Measurements from ENCODE around the gene TMPRSS12.
"Not testable (repeated sequence)": the region's sequence is repeated elsewhere in the genome, so short reads cannot be mapped to it uniquely, and the experiment has no call there.

DNA sequence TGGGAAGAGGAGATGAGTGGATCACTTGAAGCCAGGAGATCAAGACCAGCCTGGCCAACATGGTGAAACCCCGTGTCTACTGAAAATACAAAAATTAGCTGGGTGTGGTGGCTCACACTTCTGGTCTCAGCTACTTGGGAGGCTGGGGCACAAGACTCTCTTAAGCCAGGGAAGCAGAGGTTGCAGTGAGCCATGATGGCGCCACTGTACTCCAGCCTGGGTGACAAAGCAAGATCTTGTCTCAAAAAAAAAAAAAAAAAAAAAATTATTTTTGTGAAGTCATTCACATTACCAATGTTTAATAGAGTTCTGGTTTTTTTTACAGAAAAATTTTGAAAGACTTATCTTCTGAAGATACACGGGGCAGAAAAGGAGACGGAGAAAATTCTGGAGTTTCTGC is 33.6 kb upstream of the TMPRSS12 start:
- TF ChIP-seq, protein P1, sequence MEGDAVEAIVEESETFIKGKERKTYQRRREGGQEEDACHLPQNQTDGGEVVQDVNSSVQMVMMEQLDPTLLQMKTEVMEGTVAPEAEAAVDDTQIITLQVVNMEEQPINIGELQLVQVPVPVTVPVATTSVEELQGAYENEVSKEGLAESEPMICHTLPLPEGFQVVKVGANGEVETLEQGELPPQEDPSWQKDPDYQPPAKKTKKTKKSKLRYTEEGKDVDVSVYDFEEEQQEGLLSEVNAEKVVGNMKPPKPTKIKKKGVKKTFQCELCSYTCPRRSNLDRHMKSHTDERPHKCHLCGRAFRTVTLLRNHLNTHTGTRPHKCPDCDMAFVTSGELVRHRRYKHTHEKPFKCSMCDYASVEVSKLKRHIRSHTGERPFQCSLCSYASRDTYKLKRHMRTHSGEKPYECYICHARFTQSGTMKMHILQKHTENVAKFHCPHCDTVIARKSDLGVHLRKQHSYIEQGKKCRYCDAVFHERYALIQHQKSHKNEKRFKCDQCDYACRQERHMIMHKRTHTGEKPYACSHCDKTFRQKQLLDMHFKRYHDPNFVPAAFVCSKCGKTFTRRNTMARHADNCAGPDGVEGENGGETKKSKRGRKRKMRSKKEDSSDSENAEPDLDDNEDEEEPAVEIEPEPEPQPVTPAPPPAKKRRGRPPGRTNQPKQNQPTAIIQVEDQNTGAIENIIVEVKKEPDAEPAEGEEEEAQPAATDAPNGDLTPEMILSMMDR (IDR thresholded peaks at IDR 0.05; ENCODE audit: low read depth, low read length, poor library complexity, severe bottlenecking): not testable (repeated sequence)
- not testable (repeated sequence) for TF ChIP-seq EZH2phosphoT487 (IDR thresholded peaks at IDR 0.05; ENCODE audit: borderline replicate concordance, low read length)

Data from DOHH2 (cell line).